ENCODE data around the gene UTP14C. TPM values are rescaled to one million over a fixed set of nuclear protein-coding genes. Genes with fewer than 3 reads are reported as not detected.
"Not testable (repeated sequence)": the region's sequence is repeated elsewhere in the genome, so short reads cannot be mapped to it uniquely, and the experiment has no call there.

UTP14C gene
- total and polyA plus RNA-seq, 2 of the 13 experiments (the other 11 are each of a cell fraction or from before 2014, with no cell fraction given) = 8.8 to 12.2 TPM

DNA sequence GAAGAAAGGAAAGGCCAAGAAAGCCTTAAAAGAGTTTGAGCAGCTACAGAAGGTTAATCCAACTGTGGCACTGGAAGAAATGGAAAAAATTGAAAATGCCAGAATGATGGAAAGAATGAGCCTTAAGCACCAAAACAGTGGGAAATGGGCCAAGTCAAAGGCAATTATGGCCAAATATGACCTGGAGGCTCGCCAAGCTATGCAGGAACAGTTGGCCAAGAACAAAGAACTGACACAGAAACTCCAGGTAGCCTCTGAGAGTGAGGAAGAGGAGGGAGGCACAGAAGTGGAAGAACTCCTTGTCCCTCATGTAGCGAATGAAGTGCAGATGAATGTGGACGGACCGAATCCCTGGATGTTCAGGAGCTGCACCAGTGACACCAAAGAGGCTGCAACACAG, 5.1 kb downstream of the UTP14C start:
- ChIA-PET CTCF (ENCODE audit: low intra/inter-chr PET ratio, low total read pairs) (no interaction called here), POLR2A (interaction anchor here (1.2 to 1.8 kb wide), 2 partner anchors 17 to 51 kb away, joined by 3 to 4 read pairs; partner anchors contain the start of gene ALG11)
- Histone ChIP-seq H3K79me2 (ENCODE audit: insufficient read depth, low read length) (peaks cover 13% of the 10 kb centered on the region), H3K27ac (ENCODE audit: extremely low read length, insufficient read depth, low read length) (no peak overlapping the region), H3K4me3 (replicated peaks in 1 of 3; ENCODE audit: insufficient read depth in 1 of 3, low read depth in 2 of 3, low read length in 3 of 3) (no peak overlapping the region), H3K4me2 (ENCODE audit: low read depth, low read length) (no peak overlapping the region), H3K9me3 (ENCODE audit: low read length) (no peaks in the 10 kb centered on the region), H4K20me1 (ENCODE audit: insufficient read depth, low read length) (0 out of 2 replicates have a peak, but pooled peaks cover 5% of the 10 kb centered on the region), H2AFZ (ENCODE audit: low read length) (no peak overlapping the region), H3K27me3 (ENCODE audit: control insufficient read depth in 1 of 2, insufficient read depth in 2 of 2, low read length in 2 of 2) (no peaks in the 10 kb centered on the region), H3K4me1 (ENCODE audit: insufficient read depth, low read length) (peaks cover 41% of the 10 kb centered on the region), H3K36me3 (replicated peaks in 1 of 2; ENCODE audit: control insufficient read depth in 1 of 2, insufficient read depth in 2 of 2, low read length in 2 of 2) (peaks cover 2 to 19% of the 10 kb centered on the region in 2 experiments; a peak in 4 of 5 replicates), H3K9ac (ENCODE audit: insufficient read depth, low read depth, low read length) (no peak overlapping the region)
- no TSS peak for BruUV-seq (replicated peaks)
- DNase-seq (ENCODE audit: low spot score) (no peak), FAIRE-seq (no peak), ATAC-seq (no peak)
- in situ Hi-C loops (cut with HindIII; ENCODE audit: extremely low pct_ligation_motif_present, low pct_unique_long_range_greater_than_20kb) = no loop called here
- 97% methylated on average over 4 of the region's 4 CpGs for WGBS (ENCODE audit: low lambda C conversion rate)
- TF ChIP-seq RARA (CRISPR knock-in tag; IDR thresholded peaks at IDR 0.05) = no peak
- TF ChIP-seq FOXA1 (IDR thresholded peaks at IDR 0.05) = no peak
- no peak for TF ChIP-seq FOXA1 (CRISPR knock-in tag; IDR thresholded peaks at IDR 0.05)
- no peak for TF ChIP-seq ZNF296 (CRISPR knock-in tag; conservative IDR thresholded peaks at IDR 0.05)
- no peak for TF ChIP-seq RFXANK (CRISPR knock-in tag; IDR thresholded peaks at IDR 0.05)
- no peak for TF ChIP-seq NONO (IDR thresholded peaks at IDR 0.05)
- TF ChIP-seq NONO (CRISPR knock-in tag; conservative IDR thresholded peaks at IDR 0.05) = no peak
- TF ChIP-seq, protein P1, sequence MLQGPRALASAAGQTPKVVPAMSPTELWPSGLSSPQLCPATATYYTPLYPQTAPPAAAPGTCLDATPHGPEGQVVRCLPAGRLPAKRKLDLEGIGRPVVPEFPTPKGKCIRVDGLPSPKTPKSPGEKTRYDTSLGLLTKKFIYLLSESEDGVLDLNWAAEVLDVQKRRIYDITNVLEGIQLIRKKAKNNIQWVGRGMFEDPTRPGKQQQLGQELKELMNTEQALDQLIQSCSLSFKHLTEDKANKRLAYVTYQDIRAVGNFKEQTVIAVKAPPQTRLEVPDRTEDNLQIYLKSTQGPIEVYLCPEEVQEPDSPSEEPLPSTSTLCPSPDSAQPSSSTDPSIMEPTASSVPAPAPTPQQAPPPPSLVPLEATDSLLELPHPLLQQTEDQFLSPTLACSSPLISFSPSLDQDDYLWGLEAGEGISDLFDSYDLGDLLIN (CRISPR knock-in tag; IDR thresholded peaks at IDR 0.05; ENCODE audit: borderline replicate concordance) = no peak
- intact Hi-C loops (cut with micrococcal nuclease; ENCODE audit: unreplicated experiment) = loop anchor here (5.0 kb wide), 2 partner anchors 42 to 43 kb away; no protein-coding TSS in a partner anchor

DNA sequence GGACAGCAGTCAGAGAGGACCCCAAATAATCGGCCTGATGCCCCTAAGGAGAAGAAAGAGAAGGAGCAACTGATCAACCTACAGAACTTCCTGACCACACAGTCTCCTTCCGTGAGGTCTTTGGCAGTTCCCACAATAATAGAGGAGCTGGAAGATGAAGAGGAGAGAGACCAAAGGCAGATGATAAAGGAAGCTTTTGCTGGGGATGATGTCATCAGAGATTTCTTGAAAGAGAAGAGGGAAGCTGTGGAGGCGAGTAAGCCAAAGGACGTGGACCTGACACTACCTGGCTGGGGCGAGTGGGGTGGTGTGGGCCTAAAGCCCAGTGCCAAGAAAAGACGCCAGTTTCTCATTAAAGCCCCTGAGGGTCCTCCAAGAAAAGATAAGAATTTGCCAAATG, 5.9 kb downstream of the UTP14C start:
- TF ChIP-seq ATF7 (IDR thresholded peaks at IDR 0.05) = peak; percentile 85
- DNase-seq (ENCODE audit: low spot score); H3K27me3 ChIP-seq (ENCODE audit: control insufficient read depth in 1 of 2, insufficient read depth in 2 of 2, low read length in 2 of 2); H3K4me3 ChIP-seq (replicated peaks in 1 of 3; ENCODE audit: insufficient read depth in 1 of 3, low read depth in 2 of 3, low read length in 3 of 3); H2AFZ ChIP-seq (ENCODE audit: low read length); H3K27ac ChIP-seq (ENCODE audit: extremely low read length, insufficient read depth, low read length); H3K9me3 ChIP-seq (ENCODE audit: low read length); ATAC-seq; H3K9ac ChIP-seq (ENCODE audit: insufficient read depth, low read depth, low read length); CTCF ChIA-PET (ENCODE audit: low intra/inter-chr PET ratio, low total read pairs); in situ Hi-C loops (cut with HindIII; ENCODE audit: extremely low pct_ligation_motif_present, low pct_unique_long_range_greater_than_20kb); H3K4me2 ChIP-seq (ENCODE audit: low read depth, low read length); FAIRE-seq; POLR2A ChIA-PET; intact Hi-C loops (cut with micrococcal nuclease; ENCODE audit: unreplicated experiment); H4K20me1 ChIP-seq (ENCODE audit: insufficient read depth, low read length); TF ChIP-seq ATF7 (CRISPR knock-in tag; IDR thresholded peaks at IDR 0.05): not testable (repeated sequence)
- BruUV-seq (replicated peaks) = TSS peak; percentile 21
- Histone ChIP-seq H3K4me1 (ENCODE audit: insufficient read depth, low read length) (peaks cover 41% of the 10 kb centered on the region), H3K36me3 (replicated peaks in 1 of 2; ENCODE audit: control insufficient read depth in 1 of 2, insufficient read depth in 2 of 2, low read length in 2 of 2) (peaks cover 2 to 19% of the 10 kb centered on the region in 2 experiments; a peak in 3 of 5 replicates), H3K79me2 (ENCODE audit: insufficient read depth, low read length) (peaks cover 13% of the 10 kb centered on the region)
- 97% methylated on average over 6 of the region's 6 CpGs for WGBS (ENCODE audit: low lambda C conversion rate)
